Breast epithelium (tissue), 3 donors: Measurements from ENCODE around the gene TMEM170B.

Source experiments
- POLR2A ChIP-seq: fragments of 450-650 bp; IDR thresholded peaks from one replicate; pipeline ENCODE4 v1.6.1; 2016; ENCODE audit warnings: antibody characterized with exemption, mild to moderate bottlenecking, moderate library complexity
- TF ChIP-seq, protein P1 (sequence below), 3 donors: fragments of 450-650 bp; IDR thresholded peaks; one replicate each; pipeline ENCODE4 v1.5.1; 2016 to 2017; ENCODE audit warnings: antibody characterized with exemption in 3 of 3, mild to moderate bottlenecking in 3 of 3, moderate library complexity in 3 of 3

GRCh38 chr6:11613858-11614257 lies 76.3 kb downstream of the TMEM170B start:
- TF ChIP-seq, protein P1, sequence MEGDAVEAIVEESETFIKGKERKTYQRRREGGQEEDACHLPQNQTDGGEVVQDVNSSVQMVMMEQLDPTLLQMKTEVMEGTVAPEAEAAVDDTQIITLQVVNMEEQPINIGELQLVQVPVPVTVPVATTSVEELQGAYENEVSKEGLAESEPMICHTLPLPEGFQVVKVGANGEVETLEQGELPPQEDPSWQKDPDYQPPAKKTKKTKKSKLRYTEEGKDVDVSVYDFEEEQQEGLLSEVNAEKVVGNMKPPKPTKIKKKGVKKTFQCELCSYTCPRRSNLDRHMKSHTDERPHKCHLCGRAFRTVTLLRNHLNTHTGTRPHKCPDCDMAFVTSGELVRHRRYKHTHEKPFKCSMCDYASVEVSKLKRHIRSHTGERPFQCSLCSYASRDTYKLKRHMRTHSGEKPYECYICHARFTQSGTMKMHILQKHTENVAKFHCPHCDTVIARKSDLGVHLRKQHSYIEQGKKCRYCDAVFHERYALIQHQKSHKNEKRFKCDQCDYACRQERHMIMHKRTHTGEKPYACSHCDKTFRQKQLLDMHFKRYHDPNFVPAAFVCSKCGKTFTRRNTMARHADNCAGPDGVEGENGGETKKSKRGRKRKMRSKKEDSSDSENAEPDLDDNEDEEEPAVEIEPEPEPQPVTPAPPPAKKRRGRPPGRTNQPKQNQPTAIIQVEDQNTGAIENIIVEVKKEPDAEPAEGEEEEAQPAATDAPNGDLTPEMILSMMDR (IDR thresholded peaks at IDR 0.05), result no peak
- no peak for TF ChIP-seq POLR2A
